ENCODE results near the gene HP. TPM values are rescaled to one million over a fixed set of nuclear protein-coding genes. Genes with fewer than 3 reads are reported as not detected.
"Not testable (repeated sequence)": the region's sequence is repeated elsewhere in the genome, so short reads cannot be mapped to it uniquely, and the experiment has no call there.

The HP gene
- not detected for polyA plus RNA-seq

DNA sequence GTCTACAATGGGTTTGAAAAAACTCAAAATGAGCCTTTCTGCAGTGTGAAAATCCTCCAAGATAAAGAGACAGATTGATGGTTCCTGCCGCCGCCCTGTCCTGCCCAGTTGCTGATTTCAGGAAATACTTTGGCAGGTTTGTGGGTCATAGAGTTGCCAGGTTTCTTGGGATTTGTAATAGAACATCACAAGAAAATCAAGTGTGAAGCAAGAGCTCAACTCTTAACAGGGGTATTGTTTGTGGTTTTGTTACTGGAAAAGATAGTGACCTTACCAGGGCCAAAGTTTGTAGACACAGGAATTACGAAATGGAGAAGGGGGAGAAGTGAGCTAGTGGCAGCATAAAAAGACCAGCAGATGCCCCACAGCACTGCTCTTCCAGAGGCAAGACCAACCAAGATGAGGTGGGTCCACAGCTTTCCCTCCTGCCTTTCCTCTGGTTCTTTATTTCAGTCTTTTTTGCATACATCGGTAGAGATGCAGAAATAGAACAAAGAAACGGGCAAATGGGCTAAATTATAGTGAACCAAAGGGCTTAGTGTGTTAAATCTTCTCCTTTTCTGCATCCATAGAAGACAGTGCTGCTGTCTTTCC, at the start of gene HP:
HP (plus strand) TSS at position 252 of the 594 bp plus-strand sequence; CDS start at position 400, 148 bp downstream.
- not testable (repeated sequence) for H3K27me3 Mint-ChIP-seq, H3K4me3 Mint-ChIP-seq, H3K27ac Mint-ChIP-seq, H3K4me1 Mint-ChIP-seq, H3K36me3 Mint-ChIP-seq
- peaks cover 2 to 12% (median 6%) of the 10 kb centered on the region in 3 donors for H3K9me3 Mint-ChIP-seq

DNA sequence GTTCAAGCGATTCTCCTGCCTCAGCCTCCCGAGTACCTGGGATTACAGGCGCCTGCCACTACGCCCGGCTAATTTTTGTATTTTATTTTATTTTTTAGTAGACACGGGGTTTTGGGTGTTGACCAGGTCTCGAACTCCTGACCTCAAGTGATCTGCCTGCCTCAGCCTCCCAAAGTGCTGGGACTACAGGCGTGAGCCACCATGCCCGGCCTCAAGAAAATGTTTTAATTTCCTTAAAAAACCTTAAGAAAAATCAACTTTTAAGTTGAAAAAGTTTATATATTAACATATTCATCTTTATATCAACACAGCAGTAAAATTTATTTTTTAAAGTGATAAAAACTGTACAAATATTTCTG, 46.3 kb upstream of the HP start:
- not testable (repeated sequence) for H3K36me3 Mint-ChIP-seq, H3K4me1 Mint-ChIP-seq, H3K9me3 Mint-ChIP-seq, H3K27me3 Mint-ChIP-seq
- Mint-ChIP-seq H3K4me3 (peak overlapping the region; percentile 83 to 96 (median 94)), H3K27ac (peak overlapping the region in 2 of 3 donors; percentile 54 to 96)

- Mint-ChIP-seq H3K36me3 (peaks cover 1% of the 10 kb centered on the region), H3K9me3 (no peaks in the 10 kb centered on the region), H3K27ac (peak within 1 kb of the TSS; percentile 54 to 96 (median 90)), H3K27me3 (peaks cover 6% of the 10 kb centered on the region), H3K4me3 (peak within 1 kb of the TSS; percentile 83 to 96 (median 94)), H3K4me1 (peaks cover 5 to 9% (median 7%) of the 10 kb centered on the region in 3 donors)
Observed at GRCh38 chr16:72008424-72009216, 45.7 kb upstream of the HP start, which contains the start of gene DHODH. Gene DHODH, plus strand, starts transcription at chr16:72008744. Its CDS starts 21 bp downstream, at chr16:72008765.

DNA sequence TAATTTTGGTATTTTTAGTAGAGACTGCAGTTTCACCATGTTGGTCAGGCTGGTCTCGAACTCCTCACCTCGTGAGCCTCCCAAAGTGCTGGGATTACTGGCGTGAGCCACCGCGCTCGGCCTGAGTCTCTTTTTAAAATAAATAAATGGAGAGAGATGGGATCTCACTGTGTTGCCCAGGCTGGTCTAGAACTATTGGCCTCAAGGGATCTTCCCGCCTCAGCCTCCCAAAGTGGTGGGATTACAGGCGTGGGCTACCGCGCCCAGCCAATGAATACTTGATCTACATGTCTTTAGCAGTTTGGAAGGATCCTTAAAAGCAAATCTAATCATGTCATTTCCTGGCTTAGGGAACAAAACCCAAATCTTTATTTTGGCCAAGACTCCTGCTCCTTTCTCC, 44.5 kb upstream of the HP start:
- Mint-ChIP-seq H3K4me3 (peak overlapping the region; percentile 65 to 83 (median 72)), H3K27ac (peak overlapping the region in 2 of 3 donors; percentile 64 to 90), H3K4me1 (peaks cover 5 to 10% (median 7%) of the 10 kb centered on the region in 3 donors), H3K27me3 (peaks cover 2% of the 10 kb centered on the region), H3K9me3 (no peaks in the 10 kb centered on the region), H3K36me3 (peaks cover 1% of the 10 kb centered on the region)

DNA sequence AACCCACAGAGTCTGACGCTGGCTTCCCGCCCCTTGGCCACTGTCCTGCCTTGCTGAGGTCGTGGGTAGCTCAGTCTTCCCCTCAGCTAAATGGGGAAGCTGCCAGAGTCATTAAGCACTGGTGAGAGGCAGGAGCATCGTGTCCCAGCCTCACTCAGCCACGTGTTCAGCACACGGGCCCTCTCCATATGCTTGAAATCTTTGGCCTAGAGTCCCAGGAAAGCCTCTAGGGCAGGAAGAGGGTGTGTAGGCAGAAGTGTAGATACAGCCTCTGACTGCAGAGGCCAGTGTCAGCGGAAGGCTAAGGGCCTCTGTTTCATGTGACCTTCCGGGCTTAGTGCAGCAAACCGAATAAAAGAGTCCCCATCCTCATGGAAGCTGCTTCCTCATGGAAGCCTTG, 41.7 kb upstream of the HP start:
- H3K9me3 Mint-ChIP-seq, result no peaks in the 10 kb centered on the region
- peak overlapping the region in 1 of 3 donors; percentile 79 for H3K27ac Mint-ChIP-seq
- H3K27me3 Mint-ChIP-seq, result no peaks in the 10 kb centered on the region
- peaks cover 5 to 12% (median 7%) of the 10 kb centered on the region in 3 donors for H3K4me1 Mint-ChIP-seq
- no peak overlapping the region for H3K4me3 Mint-ChIP-seq
- H3K36me3 Mint-ChIP-seq, result peaks cover 1% of the 10 kb centered on the region

GRCh38 chr16:72013389-72013788, 40.9 kb upstream of the HP start:
- peaks cover 1% of the 10 kb centered on the region for H3K36me3 Mint-ChIP-seq
- no peak overlapping the region for H3K4me3 Mint-ChIP-seq
- peak overlapping the region in 2 of 3 donors; percentile 48 to 79 for H3K27ac Mint-ChIP-seq
- H3K27me3 Mint-ChIP-seq, result no peaks in the 10 kb centered on the region
- H3K9me3 Mint-ChIP-seq, result no peaks in the 10 kb centered on the region
- peaks cover 5 to 12% (median 7%) of the 10 kb centered on the region in 3 donors for H3K4me1 Mint-ChIP-seq

- Mint-ChIP-seq H3K27me3 (no peaks in the 10 kb centered on the region), H3K4me1 (peaks cover 0 to 10% (median 5%) of the 10 kb centered on the region in 3 donors), H3K9me3 (no peaks in the 10 kb centered on the region), H3K4me3 (no peak overlapping the region), H3K27ac (peak overlapping the region; percentile 16 to 53 (median 48)), H3K36me3 (peaks cover 1% of the 10 kb centered on the region)
Observed at GRCh38 chr16:72013888-72014581, 40.3 kb upstream of the HP start.

DNA sequence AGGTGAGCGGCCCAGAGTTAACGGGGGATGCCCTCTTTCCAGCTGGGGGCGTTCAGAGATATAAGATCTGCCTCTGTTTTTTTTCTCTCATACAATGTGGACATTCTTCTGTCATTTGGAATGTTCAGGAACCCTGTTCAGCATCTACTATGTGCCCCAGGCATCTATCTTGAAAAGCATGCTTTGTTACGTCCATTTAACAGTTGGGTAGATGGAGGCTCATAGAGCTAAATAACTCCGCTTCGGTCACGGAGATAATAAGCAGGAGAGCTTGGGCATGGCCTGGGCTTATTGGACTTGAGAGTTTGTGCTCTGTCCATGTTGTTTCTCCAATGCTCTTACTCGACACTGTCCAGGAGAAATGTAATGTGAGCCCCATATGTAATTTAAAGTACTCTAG, 39.6 kb upstream of the HP start:
- Mint-ChIP-seq H3K36me3 (peaks cover 1% of the 10 kb centered on the region), H3K27ac (no peak overlapping the region), H3K9me3 (no peaks in the 10 kb centered on the region), H3K4me1 (peaks cover 0 to 10% (median 5%) of the 10 kb centered on the region in 3 donors), H3K4me3 (no peak overlapping the region), H3K27me3 (no peaks in the 10 kb centered on the region)

- H3K4me3 Mint-ChIP-seq, result no peak overlapping the region
- peaks cover 0 to 10% (median 3%) of the 10 kb centered on the region in 3 donors for H3K4me1 Mint-ChIP-seq
- peaks cover 1% of the 10 kb centered on the region for H3K36me3 Mint-ChIP-seq
- H3K27ac Mint-ChIP-seq, result no peak overlapping the region
- H3K9me3 Mint-ChIP-seq, result no peaks in the 10 kb centered on the region
- no peaks in the 10 kb centered on the region for H3K27me3 Mint-ChIP-seq
Observed at GRCh38 chr16:72015124-72015523, 39.2 kb upstream of the HP start.

- peaks cover 0 to 5% (median 0%) of the 10 kb centered on the region in 3 donors for H3K4me1 Mint-ChIP-seq
- no peaks in the 10 kb centered on the region for H3K27me3 Mint-ChIP-seq
- no peaks in the 10 kb centered on the region for H3K9me3 Mint-ChIP-seq
- H3K4me3 Mint-ChIP-seq, result no peak overlapping the region
- no peak overlapping the region for H3K27ac Mint-ChIP-seq
- H3K36me3 Mint-ChIP-seq, result peaks cover 2% of the 10 kb centered on the region
Observed at GRCh38 chr16:72018470-72018869, 35.8 kb upstream of the HP start.

GRCh38 chr16:72021043-72021442, 33.3 kb upstream of the HP start:
- no peaks in the 10 kb centered on the region for H3K9me3 Mint-ChIP-seq
- no peaks in the 10 kb centered on the region for H3K27me3 Mint-ChIP-seq
- H3K27ac Mint-ChIP-seq, result no peak overlapping the region
- peaks cover 0 to 5% (median 0%) of the 10 kb centered on the region in 3 donors for H3K4me1 Mint-ChIP-seq
- H3K4me3 Mint-ChIP-seq, result no peak overlapping the region
- H3K36me3 Mint-ChIP-seq, result peaks cover 5% of the 10 kb centered on the region

DNA sequence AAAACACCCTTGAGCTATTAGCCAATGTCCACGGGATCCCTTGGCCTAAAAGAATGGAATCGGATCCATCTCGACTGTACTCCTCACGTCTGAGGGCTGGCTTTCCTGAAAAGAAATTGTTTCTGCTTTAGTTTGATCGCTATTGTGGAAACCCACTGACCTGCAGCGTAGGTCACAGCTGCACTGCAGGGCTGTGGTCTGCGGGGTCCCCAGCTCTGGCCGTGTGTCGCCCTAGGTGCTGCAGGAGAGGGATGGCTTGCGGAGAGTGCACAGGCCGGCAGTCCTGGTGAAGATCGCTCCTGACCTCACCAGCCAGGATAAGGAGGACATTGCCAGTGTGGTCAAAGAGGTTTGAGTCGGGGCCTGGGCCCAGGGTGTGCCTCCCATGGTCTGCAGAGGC, 32.2 kb upstream of the HP start:
- Mint-ChIP-seq H3K4me3 (no peak overlapping the region), H3K4me1 (peaks cover 0 to 4% (median 0%) of the 10 kb centered on the region in 3 donors), H3K27me3 (no peaks in the 10 kb centered on the region), H3K27ac (no peak overlapping the region), H3K9me3 (no peaks in the 10 kb centered on the region), H3K36me3 (peaks cover 5% of the 10 kb centered on the region)

DNA sequence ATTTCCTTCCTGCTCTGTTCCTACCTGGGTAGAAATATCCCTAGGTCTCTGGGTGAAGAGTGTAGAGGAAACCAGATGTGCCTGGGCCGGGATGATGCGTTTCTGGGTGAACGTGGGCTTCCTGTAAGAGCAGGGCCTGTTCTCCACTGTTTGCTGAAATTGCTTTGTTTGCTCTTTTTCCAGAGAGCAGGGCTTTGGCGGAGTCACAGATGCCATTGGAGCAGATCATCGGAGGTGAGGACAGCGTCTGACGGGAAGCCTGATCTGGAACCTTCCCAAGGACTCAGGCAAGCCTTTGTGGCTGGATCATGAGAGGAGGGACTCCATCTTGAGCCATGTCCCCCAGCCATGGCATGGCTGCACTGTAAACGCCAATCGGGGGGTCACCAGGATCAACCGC, 30.3 kb upstream of the HP start:
- H3K4me3 Mint-ChIP-seq, result no peak overlapping the region
- H3K4me1 Mint-ChIP-seq, result peaks cover 0 to 4% (median 0%) of the 10 kb centered on the region in 3 donors
- no peaks in the 10 kb centered on the region for H3K27me3 Mint-ChIP-seq
- H3K9me3 Mint-ChIP-seq, result peaks cover 0 to 2% (median 0%) of the 10 kb centered on the region in 3 donors
- H3K36me3 Mint-ChIP-seq, result peaks cover 8% of the 10 kb centered on the region
- H3K27ac Mint-ChIP-seq, result no peak overlapping the region

GRCh38 chr16:72024862-72025382, 29.4 kb upstream of the HP start:
- Mint-ChIP-seq H3K27ac (no peak overlapping the region), H3K36me3 (peaks cover 10% of the 10 kb centered on the region), H3K4me1 (peaks cover 0 to 4% (median 0%) of the 10 kb centered on the region in 3 donors), H3K4me3 (no peak overlapping the region), H3K27me3 (no peaks in the 10 kb centered on the region), H3K9me3 (peaks cover 0 to 2% (median 0%) of the 10 kb centered on the region in 3 donors)
